WI38 (cell line): ENCODE measurements around the gene TMEM38B.

Experiments
- H3K4me3 ChIP-seq: 2 replicates; pipeline ENCODE4 v1.5.1; 2011; ENCODE audit warnings: low read depth, mild to moderate bottlenecking, control low read depth, low read length
- TF ChIP-seq, protein P1 (sequence below): IDR thresholded peaks from 2 replicates; pipeline ENCODE4 v1.5.1; 2012; ENCODE audit warnings: low read depth, mild to moderate bottlenecking, control low read depth, low read length

Gene TMEM38B

DNA sequence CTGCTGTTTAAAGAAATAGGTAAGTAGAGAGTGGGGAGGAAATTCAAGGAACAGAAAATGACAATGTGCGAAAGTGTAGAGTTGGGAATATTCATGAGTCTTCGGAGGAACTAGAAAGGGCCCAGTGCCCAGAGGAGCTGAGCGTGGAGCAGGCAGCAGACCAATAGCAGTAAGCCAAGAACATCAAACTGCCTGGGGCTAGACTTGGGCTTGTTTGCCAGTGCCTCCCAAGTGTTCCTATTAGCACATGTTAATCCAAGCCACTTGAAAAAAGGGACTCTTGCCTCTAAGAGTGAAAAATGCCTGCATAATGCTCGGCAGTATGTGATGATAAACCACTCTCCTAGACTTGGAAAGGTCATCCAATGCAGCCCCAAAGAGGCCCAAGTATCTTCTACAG is 33.3 kb upstream of the TMEM38B start:
- no peak overlapping the region for H3K4me3 ChIP-seq
- TF ChIP-seq, protein P1, sequence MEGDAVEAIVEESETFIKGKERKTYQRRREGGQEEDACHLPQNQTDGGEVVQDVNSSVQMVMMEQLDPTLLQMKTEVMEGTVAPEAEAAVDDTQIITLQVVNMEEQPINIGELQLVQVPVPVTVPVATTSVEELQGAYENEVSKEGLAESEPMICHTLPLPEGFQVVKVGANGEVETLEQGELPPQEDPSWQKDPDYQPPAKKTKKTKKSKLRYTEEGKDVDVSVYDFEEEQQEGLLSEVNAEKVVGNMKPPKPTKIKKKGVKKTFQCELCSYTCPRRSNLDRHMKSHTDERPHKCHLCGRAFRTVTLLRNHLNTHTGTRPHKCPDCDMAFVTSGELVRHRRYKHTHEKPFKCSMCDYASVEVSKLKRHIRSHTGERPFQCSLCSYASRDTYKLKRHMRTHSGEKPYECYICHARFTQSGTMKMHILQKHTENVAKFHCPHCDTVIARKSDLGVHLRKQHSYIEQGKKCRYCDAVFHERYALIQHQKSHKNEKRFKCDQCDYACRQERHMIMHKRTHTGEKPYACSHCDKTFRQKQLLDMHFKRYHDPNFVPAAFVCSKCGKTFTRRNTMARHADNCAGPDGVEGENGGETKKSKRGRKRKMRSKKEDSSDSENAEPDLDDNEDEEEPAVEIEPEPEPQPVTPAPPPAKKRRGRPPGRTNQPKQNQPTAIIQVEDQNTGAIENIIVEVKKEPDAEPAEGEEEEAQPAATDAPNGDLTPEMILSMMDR = no peak

DNA sequence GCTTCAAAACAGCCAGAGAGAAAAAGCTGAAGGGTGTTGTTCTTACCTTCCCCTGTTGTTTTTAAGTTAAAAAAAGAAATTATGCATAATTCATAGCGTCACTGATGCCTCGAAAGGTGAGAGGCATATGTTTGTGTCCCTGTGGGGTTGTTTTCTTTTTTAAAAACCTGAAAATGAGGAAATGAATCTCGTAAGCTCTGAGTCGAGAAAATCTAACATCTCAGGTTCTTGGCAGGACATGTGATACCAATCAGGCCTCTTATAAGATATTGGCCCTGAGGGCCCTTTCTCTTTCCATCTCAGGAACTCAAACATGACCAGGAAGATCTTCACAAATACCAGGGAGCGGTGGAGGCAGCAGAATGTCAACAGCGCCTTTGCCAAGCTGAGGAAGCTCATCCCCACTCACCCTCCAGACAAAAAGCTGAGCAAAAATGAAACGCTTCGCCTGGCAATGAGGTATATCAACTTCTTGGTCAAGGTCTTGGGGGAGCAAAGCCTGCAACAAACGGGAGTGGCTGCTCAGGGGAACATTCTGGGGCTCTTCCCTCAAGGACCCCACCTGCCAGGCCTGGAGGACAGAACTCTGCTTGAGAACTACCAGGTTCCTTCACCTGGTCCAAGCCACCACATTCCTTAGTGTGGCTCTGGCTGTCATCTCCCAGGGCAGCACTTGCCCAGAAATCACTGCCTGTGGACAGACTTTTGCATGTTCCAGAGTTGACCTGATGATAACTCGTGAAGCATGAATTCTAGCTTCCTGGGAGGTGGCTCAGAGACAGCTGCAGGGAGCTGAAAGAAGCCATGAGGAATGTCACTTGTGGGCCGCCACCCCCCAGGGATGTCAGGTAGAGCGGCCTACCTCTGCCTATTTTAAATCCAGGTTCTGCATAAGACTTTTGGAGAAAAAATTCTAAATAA is 31.9 kb upstream of the TMEM38B start, which contains the start of gene TAL2:
Gene TAL2, plus strand, starts transcription at position 274 of the 921 bp plus-strand sequence. Its CDS starts 40 bp downstream, at position 314.
- TF ChIP-seq, protein P1 = no peak

DNA sequence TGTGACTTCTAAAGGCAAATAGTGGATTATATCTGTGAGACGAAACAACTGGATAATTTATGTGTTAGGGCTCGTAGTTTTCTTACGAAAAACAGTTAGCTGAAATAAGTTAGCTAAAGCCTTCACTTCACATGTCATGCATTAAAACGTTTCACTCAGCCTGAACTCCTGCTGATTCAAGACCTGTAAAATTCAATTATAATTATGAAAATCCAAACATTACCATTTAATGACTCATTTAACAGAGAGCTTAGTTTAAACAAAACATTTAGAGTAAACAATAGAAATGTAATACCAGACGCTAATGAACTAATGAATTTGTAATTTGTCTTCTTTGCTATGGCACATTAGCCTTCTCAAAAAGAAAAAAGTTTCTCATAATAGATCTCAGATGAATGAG is 30.4 kb upstream of the TMEM38B start:
- TF ChIP-seq, protein P1 = no peak
- no peak overlapping the region for H3K4me3 ChIP-seq

More for the DNA sequence above, 31.9 kb upstream of the TMEM38B start, which contains the start of gene TAL2:
- H3K4me3 ChIP-seq = no peak within 1 kb of the TSS

DNA sequence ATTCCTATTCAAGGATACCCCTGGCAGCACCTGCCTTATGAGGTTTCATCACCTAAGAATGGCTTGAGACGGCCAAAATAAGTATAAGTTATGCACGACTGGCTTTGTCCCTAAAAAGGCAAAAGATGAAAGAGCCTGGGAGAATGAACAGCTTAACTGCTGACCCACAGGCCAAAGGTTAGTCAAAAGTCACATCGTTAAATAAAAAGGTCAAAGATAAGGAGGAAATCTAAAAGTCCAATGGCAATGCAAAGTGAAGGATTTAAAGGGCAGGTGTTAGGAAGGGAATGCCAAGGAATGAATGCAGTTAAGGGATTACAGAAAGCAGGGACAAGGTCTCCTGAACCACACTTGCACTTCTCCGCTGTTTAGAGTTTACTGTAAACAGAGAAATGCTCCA is 26.5 kb upstream of the TMEM38B start:
- TF ChIP-seq, protein P1 = no peak
- H3K4me3 ChIP-seq = no peak overlapping the region

DNA sequence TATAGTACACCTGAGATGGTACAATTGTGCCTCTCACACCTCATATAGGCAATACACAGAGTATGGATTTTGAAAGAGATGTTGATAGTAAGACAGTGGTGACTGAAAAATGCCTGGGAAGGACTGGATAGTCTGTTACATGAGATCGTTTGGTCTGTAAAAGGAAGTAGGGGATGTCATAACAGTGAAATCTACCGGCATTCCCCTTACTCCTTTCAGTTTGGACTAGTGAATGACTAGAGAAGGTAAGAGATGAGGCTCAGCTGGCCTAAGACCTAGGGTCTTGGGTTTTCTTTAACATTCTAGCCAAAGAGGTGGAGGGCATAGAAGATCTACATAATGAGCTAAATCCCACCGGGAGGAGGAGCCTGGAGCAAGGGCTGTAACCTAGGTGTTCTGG is 24.0 kb upstream of the TMEM38B start:
- TF ChIP-seq, protein P1 = no peak
- no peak overlapping the region for H3K4me3 ChIP-seq

DNA sequence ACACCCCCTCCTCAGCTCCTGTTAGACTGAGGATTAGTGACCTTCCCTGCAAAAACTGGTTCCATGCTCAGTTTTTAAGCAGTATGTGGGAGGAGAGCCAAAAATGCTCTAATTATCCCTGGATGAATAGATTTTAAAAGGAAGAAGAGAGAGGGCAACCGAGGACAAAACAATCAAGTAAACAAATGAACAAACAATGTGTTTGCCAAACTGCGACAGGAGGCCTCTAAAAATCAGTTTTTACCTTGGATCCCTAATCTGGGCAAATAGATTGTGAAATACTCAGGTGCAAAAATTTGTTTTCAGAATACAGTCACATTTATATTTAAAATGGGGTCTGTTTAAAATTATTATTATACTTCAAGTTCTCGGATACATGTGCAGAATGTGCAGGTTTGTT is 23.6 kb upstream of the TMEM38B start:
- TF ChIP-seq, protein P1 = no peak
- H3K4me3 ChIP-seq = no peak overlapping the region

DNA sequence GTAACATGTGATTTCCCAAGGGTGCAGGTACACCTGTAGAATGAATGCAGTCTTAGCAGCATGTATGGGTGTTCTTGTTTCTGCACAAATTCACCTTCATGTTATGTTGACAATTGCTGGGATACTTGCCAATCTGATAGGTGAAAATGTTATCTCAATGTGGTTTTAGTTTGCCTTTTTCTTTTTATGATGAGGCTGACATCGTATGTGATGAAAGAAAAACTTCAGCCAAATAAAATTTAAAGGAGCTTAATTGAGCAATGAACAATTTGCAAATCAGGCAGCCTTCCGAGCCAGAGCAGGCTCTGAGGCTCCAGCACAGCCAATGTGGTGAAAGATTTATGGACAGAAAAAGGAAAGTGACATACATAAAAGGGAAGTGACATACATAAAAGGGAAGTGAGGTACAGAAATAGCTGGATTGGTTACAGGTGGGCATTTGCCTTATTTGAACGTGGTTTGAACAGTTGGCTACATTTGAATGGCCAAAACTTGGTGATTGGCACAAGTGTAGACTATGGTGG is 21.6 kb upstream of the TMEM38B start:
- TF ChIP-seq, protein P1 = no peak
- H3K4me3 ChIP-seq = no peak overlapping the region
